ENCODE measurements around the gene PLAGL2. TPM values are rescaled to one million over a fixed set of nuclear protein-coding genes. Genes with fewer than 3 reads are reported as not detected.

PLAGL2 gene
- total and polyA plus RNA-seq, 2 donors from 2014 or later: 3.8 to 9.2 TPM

GRCh38 chr20:32227306-32227705 lies 19.8 kb upstream of the PLAGL2 start:
- no peaks in the 10 kb centered on the region for H3K27me3 ChIP-seq (ENCODE audit: control insufficient read depth, insufficient read depth, low read length)
- no peak overlapping the region for H3K27ac ChIP-seq (ENCODE audit: low read depth in 2 of 2, low read length in 2 of 2)
- no peaks in the 10 kb centered on the region for H3K9me3 ChIP-seq (ENCODE audit: control insufficient read depth in 2 of 3, insufficient read depth in 1 of 3, low read length in 3 of 3)
- DNase-seq (no peak), FAIRE-seq (no peak)
- H3K36me3 ChIP-seq (ENCODE audit: control insufficient read depth in 2 of 3, insufficient read depth in 3 of 3, low read length in 3 of 3): peaks cover 0 to 40% (median 13%) of the 10 kb centered on the region in 3 donors
- H3K9ac ChIP-seq (ENCODE audit: low read length in 3 of 3): no peak overlapping the region
- no peaks in the 10 kb centered on the region for H3K4me1 ChIP-seq (ENCODE audit: control insufficient read depth in 2 of 3, insufficient read depth in 2 of 3, low read depth in 1 of 3, low read length in 3 of 3)
- H3K4me3 ChIP-seq (ENCODE audit: low read length in 3 of 3): no peak overlapping the region
- intact Hi-C loops (cut with DNase I): no loop called here
- no peak for TF ChIP-seq CTCF (IDR thresholded peaks at IDR 0.05; ENCODE audit: borderline replicate concordance, extremely low read depth, insufficient read depth)

GRCh38 chr20:32226391-32226790 lies 18.8 kb upstream of the PLAGL2 start:
- DNase-seq (no peak), FAIRE-seq (no peak)
- intact Hi-C loops (cut with DNase I): no loop called here
- TF ChIP-seq CTCF (IDR thresholded peaks at IDR 0.05; ENCODE audit: borderline replicate concordance, extremely low read depth, insufficient read depth): no peak
- Histone ChIP-seq H3K27ac (ENCODE audit: low read depth in 2 of 2, low read length in 2 of 2) (no peak overlapping the region), H3K9ac (ENCODE audit: low read length in 3 of 3) (no peak overlapping the region), H3K36me3 (ENCODE audit: control insufficient read depth in 2 of 3, insufficient read depth in 3 of 3, low read length in 3 of 3) (peaks cover 0 to 38% (median 13%) of the 10 kb centered on the region in 3 donors), H3K9me3 (ENCODE audit: control insufficient read depth in 2 of 3, insufficient read depth in 1 of 3, low read length in 3 of 3) (no peaks in the 10 kb centered on the region), H3K4me1 (ENCODE audit: control insufficient read depth in 2 of 3, insufficient read depth in 2 of 3, low read depth in 1 of 3, low read length in 3 of 3) (no peaks in the 10 kb centered on the region), H3K27me3 (ENCODE audit: control insufficient read depth, insufficient read depth, low read length) (no peaks in the 10 kb centered on the region), H3K4me3 (ENCODE audit: low read length in 3 of 3) (no peak overlapping the region)

GRCh38 chr20:32224463-32224862 lies 16.9 kb upstream of the PLAGL2 start:
- intact Hi-C loops (cut with DNase I): no loop called here
- FAIRE-seq (no peak), DNase-seq (no peak)
- Histone ChIP-seq H3K9me3 (ENCODE audit: control insufficient read depth in 2 of 3, insufficient read depth in 1 of 3, low read length in 3 of 3) (no peaks in the 10 kb centered on the region), H3K27me3 (ENCODE audit: control insufficient read depth, insufficient read depth, low read length) (no peaks in the 10 kb centered on the region), H3K27ac (ENCODE audit: low read depth in 2 of 2, low read length in 2 of 2) (no peak overlapping the region), H3K4me1 (ENCODE audit: control insufficient read depth in 2 of 3, insufficient read depth in 2 of 3, low read depth in 1 of 3, low read length in 3 of 3) (no peaks in the 10 kb centered on the region), H3K36me3 (ENCODE audit: control insufficient read depth in 2 of 3, insufficient read depth in 3 of 3, low read length in 3 of 3) (peaks cover 4 to 30% (median 14%) of the 10 kb centered on the region in 3 donors), H3K4me3 (ENCODE audit: low read length in 3 of 3) (no peak overlapping the region), H3K9ac (ENCODE audit: low read length in 3 of 3) (no peak overlapping the region)
- TF ChIP-seq CTCF (IDR thresholded peaks at IDR 0.05; ENCODE audit: borderline replicate concordance, extremely low read depth, insufficient read depth): no peak
